ENCODE results near the gene IARS1.

DNA sequence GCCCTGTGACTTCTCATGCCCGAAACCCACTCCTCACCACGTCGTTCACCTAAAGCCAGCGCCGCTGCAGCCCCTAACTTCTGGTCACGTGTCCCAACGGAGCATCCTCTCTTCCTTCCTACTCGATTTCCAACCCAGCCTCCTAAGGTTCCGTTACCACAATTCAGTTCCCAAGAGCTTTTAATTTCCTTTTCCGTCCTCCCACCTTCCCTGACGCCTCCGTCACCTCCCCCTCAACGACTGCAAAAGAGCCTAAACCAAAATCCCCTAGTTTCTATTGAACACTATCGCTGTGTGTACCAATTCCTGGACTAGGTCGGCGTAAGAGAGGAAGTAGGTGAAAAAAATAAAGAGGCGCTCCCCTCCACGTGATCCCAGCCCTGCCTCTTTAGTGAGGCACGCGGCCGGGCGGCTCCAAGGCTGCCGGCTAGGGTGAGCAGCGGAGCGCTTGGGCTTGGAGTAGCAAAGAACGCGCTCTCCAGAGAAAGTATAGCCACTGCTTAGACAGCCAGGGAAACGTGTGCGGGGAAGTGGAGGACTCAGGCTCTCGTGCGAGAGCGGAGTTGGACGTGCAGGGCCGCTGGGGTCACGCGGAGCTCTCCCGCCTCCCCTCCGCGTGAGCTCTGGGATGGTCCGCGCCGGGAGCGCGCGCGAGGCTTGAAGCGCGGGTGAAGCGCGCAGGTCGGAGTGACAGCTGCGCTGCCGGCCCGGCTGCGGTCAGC is 31.9 kb upstream of the IARS1 start, which contains the start of the genes CENPP and NOL8:
- TF ChIP-seq, protein P1, sequence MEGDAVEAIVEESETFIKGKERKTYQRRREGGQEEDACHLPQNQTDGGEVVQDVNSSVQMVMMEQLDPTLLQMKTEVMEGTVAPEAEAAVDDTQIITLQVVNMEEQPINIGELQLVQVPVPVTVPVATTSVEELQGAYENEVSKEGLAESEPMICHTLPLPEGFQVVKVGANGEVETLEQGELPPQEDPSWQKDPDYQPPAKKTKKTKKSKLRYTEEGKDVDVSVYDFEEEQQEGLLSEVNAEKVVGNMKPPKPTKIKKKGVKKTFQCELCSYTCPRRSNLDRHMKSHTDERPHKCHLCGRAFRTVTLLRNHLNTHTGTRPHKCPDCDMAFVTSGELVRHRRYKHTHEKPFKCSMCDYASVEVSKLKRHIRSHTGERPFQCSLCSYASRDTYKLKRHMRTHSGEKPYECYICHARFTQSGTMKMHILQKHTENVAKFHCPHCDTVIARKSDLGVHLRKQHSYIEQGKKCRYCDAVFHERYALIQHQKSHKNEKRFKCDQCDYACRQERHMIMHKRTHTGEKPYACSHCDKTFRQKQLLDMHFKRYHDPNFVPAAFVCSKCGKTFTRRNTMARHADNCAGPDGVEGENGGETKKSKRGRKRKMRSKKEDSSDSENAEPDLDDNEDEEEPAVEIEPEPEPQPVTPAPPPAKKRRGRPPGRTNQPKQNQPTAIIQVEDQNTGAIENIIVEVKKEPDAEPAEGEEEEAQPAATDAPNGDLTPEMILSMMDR (IDR thresholded peaks at IDR 0.05) = no peak
- no peak for TF ChIP-seq EZH2 (IDR thresholded peaks at IDR 0.05)
- TF ChIP-seq EZH2phosphoT487 (IDR thresholded peaks at IDR 0.05) = no peak
